HCT116 (cell line): ENCODE data around the gene AVL9. TPM values are rescaled to one million over a fixed set of nuclear protein-coding genes. Genes with fewer than 3 reads are reported as not detected.
A peak's percentile ranks its signal among the peaks of the same experiment; 100 is the strongest.

Experiments used
- ATAC-seq: fragments of 200-7000 bp; cut with Tn5 transposase; 2 replicates; pipeline ENCODE4 v1.9.1; 2020; ENCODE audit warnings: mild to moderate bottlenecking, moderate library complexity
- BruUV-seq: library from RNA; stranded (reverse); fragments of 400-500 nt; replicated peaks from 2 replicates; lab custom pipeline; 2021; lab: Mats Ljungman, UMichigan
- CTCF ChIA-PET: fragments of 300-600 bp; sonication (Branson Sonifier 250); formaldehyde crosslinking; loops from one replicate; lab custom pipeline; 2021; ENCODE audit warnings: antibody characterized with exemption; lab: Charles Lee
- POLR2A ChIA-PET: fragments of 300-600, 350-600 bp; sonication (Branson Sonifier 250); formaldehyde crosslinking; loops from one replicate; lab custom pipeline; 2021; ENCODE audit warnings: antibody characterized with exemption; lab: Charles Lee
- RAD21 ChIA-PET, 2 experiments: fragments of 300-600 bp; sonication (Branson Sonifier 250); formaldehyde crosslinking; loops; one replicate each; lab custom pipeline; 2023; ENCODE audit warnings: low total read pairs in 2 of 2; ENCODE audit not compliant: uncharacterized antibody in 2 of 2, unreplicated experiment in 2 of 2, low non-redundant PET in 1 of 2; lab: Charles Lee
- DNase-seq: peaks from one replicate; pipeline ENCODE4 v3.0.0-alpha.2; 2010; ENCODE audit warnings: low read depth, low spot score
- H2AFZ ChIP-seq: fragments of 200-600 bp; shearing (Covaris generic), sonication (generic); 2 replicates; pipeline ENCODE4 v1.6.1; 2017; ENCODE audit warnings: low read depth, mixed run types, mixed read lengths, antibody characterized with exemption, low read length; ENCODE audit not compliant: poor library complexity, severe bottlenecking
- H3K27ac ChIP-seq: 2 replicates; pipeline ENCODE4 v1.5.1; 2012; ENCODE audit warnings: low read depth, low read length
- H3K27me3 ChIP-seq: fragments of 200-600 bp; sonication (generic); 2 replicates; pipeline ENCODE4 v1.6.1; 2016; ENCODE audit warnings: mixed run types, low read length, mixed read lengths; ENCODE audit not compliant: insufficient read depth
- H3K36me3 ChIP-seq, 2 experiments: fragments of 200-500 bp in 1 of 2; fragments of 200-600 bp in 1 of 2; sonication (Bioruptor generic) in 1 of 2; sonication (generic) in 1 of 2; 2 replicates each; pipeline versions ENCODE4 v1.5.1 to v1.6.1; 2014 to 2016; ENCODE audit warnings: low read length in 2 of 2, inconsistent platforms in 1 of 2, mixed read lengths in 1 of 2, mixed run types in 1 of 2; ENCODE audit not compliant: insufficient read depth in 2 of 2, control insufficient read depth in 1 of 2
- H3K4me1 ChIP-seq, 2 experiments: fragments of 200-600 bp in 1 of 2; sonication (generic) in 1 of 2; 2 replicates each; pipeline versions ENCODE4 v1.5.1 to v1.6.1; 2012 to 2017; ENCODE audit warnings: low read length in 2 of 2, inconsistent platforms in 1 of 2, mild to moderate bottlenecking in 1 of 2, mixed read lengths in 1 of 2, mixed run types in 1 of 2, moderate library complexity in 1 of 2; ENCODE audit not compliant: insufficient read depth in 2 of 2, control insufficient read depth in 1 of 2
- H3K4me2 ChIP-seq: fragments of 200-600 bp; sonication (generic); 2 replicates; pipeline ENCODE4 v1.6.1; 2017; ENCODE audit warnings: mixed run types, low read length, mixed read lengths
- H3K4me3 ChIP-seq, 2 experiments: fragments of 200-600 bp in 1 of 2; sonication (generic) in 1 of 2; replicated peaks in 1 of 2; 2 replicates each; pipeline ENCODE4 v1.5.1; 2011 to 2016; ENCODE audit warnings: low read length in 2 of 2, control low read depth in 1 of 2, low read depth in 1 of 2, mild to moderate bottlenecking in 1 of 2, mixed read lengths in 1 of 2, mixed run types in 1 of 2
- H3K79me2 ChIP-seq: fragments of 200-600 bp; sonication (generic); 2 replicates; pipeline ENCODE4 v1.6.1; 2017; ENCODE audit warnings: mild to moderate bottlenecking, mixed run types, low read length, moderate library complexity, mixed read lengths; ENCODE audit not compliant: insufficient read depth
- H3K9ac ChIP-seq: fragments of 200-600 bp; sonication (generic); 2 replicates; pipeline ENCODE4 v1.6.1; 2016; ENCODE audit warnings: low read length, mixed read lengths
- H3K9me2 ChIP-seq: fragments of 200-600 bp; sonication (generic), shearing (Covaris generic); 2 replicates; pipeline ENCODE4 v1.6.1; 2017; ENCODE audit warnings: mixed run types, mild to moderate bottlenecking, moderate library complexity; ENCODE audit not compliant: insufficient read depth
- H3K9me3 ChIP-seq, 2 experiments: fragments of 200-500 bp in 1 of 2; fragments of 200-600 bp in 1 of 2; sonication (Bioruptor generic) in 1 of 2; sonication (generic) in 1 of 2; 2 replicates each; pipeline ENCODE4 v1.6.1; 2014 to 2017; ENCODE audit warnings: low read length in 2 of 2, mixed read lengths in 2 of 2, inconsistent platforms in 1 of 2, low read depth in 1 of 2, mild to moderate bottlenecking in 1 of 2, mixed run types in 1 of 2, moderate library complexity in 1 of 2; ENCODE audit not compliant: control insufficient read depth in 1 of 2, insufficient read depth in 1 of 2
- H4K20me1 ChIP-seq: fragments of 200-600 bp; sonication (generic), shearing (Covaris generic); 2 replicates; pipeline ENCODE4 v1.6.1; 2017; ENCODE audit warnings: mixed run types, mild to moderate bottlenecking, moderate library complexity; ENCODE audit not compliant: insufficient read depth
- FOSL1 ChIP-seq: IDR thresholded peaks from 2 replicates; pipeline ENCODE4 v1.6.1; 2012; ENCODE audit warnings: low read depth
- JUND ChIP-seq: IDR thresholded peaks from 2 replicates; pipeline ENCODE4 v1.6.1; 2012
- RAD21 ChIP-seq: IDR thresholded peaks from 2 replicates; pipeline ENCODE4 v1.6.1; 2012; ENCODE audit warnings: low read depth, mild to moderate bottlenecking
- intact Hi-C: fragments of 100-400 bp; cut with micrococcal nuclease; formaldehyde crosslinking; loops from 2 replicates; pipeline ENCODE4 v1.10.0; 2022
- total RNA-seq: library from RNA; stranded (reverse); gene quantifications from one replicate; pipeline ENCODE4 v1.2.1, GENCODE V29; 2021; ENCODE audit not compliant: unreplicated experiment
- TF ChIP-seq, protein P1 (sequence below): IDR thresholded peaks from 2 replicates; pipeline ENCODE4 v1.6.1; 2012
- TF ChIP-seq, protein P2 (sequence below): IDR thresholded peaks from 2 replicates; pipeline ENCODE4 v1.6.1; 2012; ENCODE audit warnings: low read depth
- TF ChIP-seq, protein P3 (sequence below): IDR thresholded peaks from 2 replicates; pipeline ENCODE4 v1.6.1; 2011; ENCODE audit warnings: mild to moderate bottlenecking, low read length, moderate library complexity; ENCODE audit not compliant: insufficient replicate concordance; ENCODE audit errors: extremely low read depth

Gene AVL9
- total RNA-seq, 1 experiment from 2014 or later = 89.0 TPM

DNA sequence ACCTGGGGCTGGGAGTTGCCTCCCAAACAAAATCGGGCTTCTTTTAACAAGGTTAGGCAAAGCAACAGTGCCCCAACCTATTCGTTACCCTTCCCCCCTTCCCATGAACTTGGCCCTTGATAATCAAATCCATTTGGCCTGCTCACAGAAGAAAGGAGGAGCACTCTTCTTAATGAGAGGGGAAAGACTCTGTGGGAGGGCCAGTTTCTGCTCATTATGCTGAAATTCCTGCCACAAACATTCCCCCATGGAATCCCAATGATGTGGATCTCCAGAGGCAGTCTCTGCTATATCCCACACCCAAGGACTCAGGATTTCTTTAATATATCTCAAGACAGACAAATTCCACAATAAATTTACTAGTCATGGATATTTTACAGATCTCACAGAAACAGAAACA, 48.1 kb upstream of the AVL9 start:
- no peaks in the 10 kb centered on the region for H3K9me2 ChIP-seq
- H3K4me3 ChIP-seq = no peak overlapping the region
- no peak for DNase-seq
- no peaks in the 10 kb centered on the region for H3K27me3 ChIP-seq
- H3K4me2 ChIP-seq = no peak overlapping the region
- no TSS peak for BruUV-seq
- H3K27ac ChIP-seq = no peak overlapping the region
- ChIA-PET CTCF (no interaction called here), RAD21 (no interaction called here), POLR2A (no interaction called here)
- H3K36me3 ChIP-seq = no peaks in the 10 kb centered on the region
- no peak overlapping the region for H2AFZ ChIP-seq
- H3K79me2 ChIP-seq = no peaks in the 10 kb centered on the region
- no peaks in the 10 kb centered on the region for H3K4me1 ChIP-seq
- no peaks in the 10 kb centered on the region for H3K9me3 ChIP-seq
- intact Hi-C loops = no loop called here
- TF ChIP-seq RAD21 = no peak
- TF ChIP-seq, protein P1, sequence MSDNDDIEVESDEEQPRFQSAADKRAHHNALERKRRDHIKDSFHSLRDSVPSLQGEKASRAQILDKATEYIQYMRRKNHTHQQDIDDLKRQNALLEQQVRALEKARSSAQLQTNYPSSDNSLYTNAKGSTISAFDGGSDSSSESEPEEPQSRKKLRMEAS = no peak
- TF ChIP-seq JUND = no peak
- TF ChIP-seq, protein P2, sequence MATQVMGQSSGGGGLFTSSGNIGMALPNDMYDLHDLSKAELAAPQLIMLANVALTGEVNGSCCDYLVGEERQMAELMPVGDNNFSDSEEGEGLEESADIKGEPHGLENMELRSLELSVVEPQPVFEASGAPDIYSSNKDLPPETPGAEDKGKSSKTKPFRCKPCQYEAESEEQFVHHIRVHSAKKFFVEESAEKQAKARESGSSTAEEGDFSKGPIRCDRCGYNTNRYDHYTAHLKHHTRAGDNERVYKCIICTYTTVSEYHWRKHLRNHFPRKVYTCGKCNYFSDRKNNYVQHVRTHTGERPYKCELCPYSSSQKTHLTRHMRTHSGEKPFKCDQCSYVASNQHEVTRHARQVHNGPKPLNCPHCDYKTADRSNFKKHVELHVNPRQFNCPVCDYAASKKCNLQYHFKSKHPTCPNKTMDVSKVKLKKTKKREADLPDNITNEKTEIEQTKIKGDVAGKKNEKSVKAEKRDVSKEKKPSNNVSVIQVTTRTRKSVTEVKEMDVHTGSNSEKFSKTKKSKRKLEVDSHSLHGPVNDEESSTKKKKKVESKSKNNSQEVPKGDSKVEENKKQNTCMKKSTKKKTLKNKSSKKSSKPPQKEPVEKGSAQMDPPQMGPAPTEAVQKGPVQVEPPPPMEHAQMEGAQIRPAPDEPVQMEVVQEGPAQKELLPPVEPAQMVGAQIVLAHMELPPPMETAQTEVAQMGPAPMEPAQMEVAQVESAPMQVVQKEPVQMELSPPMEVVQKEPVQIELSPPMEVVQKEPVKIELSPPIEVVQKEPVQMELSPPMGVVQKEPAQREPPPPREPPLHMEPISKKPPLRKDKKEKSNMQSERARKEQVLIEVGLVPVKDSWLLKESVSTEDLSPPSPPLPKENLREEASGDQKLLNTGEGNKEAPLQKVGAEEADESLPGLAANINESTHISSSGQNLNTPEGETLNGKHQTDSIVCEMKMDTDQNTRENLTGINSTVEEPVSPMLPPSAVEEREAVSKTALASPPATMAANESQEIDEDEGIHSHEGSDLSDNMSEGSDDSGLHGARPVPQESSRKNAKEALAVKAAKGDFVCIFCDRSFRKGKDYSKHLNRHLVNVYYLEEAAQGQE = no peak
- H3K9ac ChIP-seq = no peak overlapping the region
- H4K20me1 ChIP-seq = no peaks in the 10 kb centered on the region
- no peak for ATAC-seq

DNA sequence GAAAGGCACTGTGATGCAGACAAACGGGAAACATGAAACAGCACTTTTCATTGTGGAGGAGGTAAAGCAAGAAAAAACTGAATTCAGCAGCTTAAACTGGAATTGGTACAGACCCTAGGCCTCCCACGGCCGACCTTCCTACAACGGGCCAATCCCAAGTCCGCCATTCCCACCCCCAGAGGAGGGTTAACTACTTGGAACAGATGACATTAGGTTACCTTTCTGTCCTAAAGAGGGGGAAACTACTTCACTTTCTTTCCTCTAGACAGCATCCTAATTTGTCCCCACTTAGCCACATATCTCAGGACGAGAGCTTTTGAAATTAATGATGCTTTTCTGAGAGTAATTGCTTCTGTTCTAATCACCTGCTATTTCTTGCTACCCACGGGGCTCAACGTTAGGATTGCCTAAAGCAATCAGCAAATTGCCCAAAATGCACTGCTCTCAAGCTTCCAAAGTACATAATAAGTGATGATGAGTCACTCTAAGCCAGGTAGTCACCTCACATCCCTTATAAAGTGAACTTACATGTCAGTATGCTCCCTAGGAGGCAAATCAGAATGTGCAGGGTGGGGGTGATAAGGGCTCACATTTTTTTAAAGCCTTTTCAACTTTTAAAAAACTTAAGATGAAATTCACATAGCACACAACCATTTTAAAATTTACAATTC, 41.8 kb upstream of the AVL9 start:
- CTCF ChIA-PET = no interaction called here
- Histone ChIP-seq H3K27me3 (no peaks in the 10 kb centered on the region), H3K9ac (no peak overlapping the region), H2AFZ (no peak overlapping the region), H3K4me1 (peaks cover 0 to 10% of the 10 kb centered on the region in 2 experiments; a peak in 2 of 4 replicates), H3K36me3 (no peaks in the 10 kb centered on the region), H3K4me3 (no peak overlapping the region), H3K27ac (no peak overlapping the region), H3K4me2 (peak overlapping the region; percentile 49), H3K79me2 (no peaks in the 10 kb centered on the region), H3K9me3 (no peaks in the 10 kb centered on the region), H4K20me1 (no peaks in the 10 kb centered on the region), H3K9me2 (no peaks in the 10 kb centered on the region)
- no TSS peak for BruUV-seq
- RAD21 ChIA-PET = no interaction called here
- DNase-seq (no peak), ATAC-seq (peak; percentile 58; the same call in 1 of the 2 replicates)
- peak; percentile 22; the same call in 1 of the 2 replicates for TF ChIP-seq FOSL1
- TF ChIP-seq, protein P3, sequence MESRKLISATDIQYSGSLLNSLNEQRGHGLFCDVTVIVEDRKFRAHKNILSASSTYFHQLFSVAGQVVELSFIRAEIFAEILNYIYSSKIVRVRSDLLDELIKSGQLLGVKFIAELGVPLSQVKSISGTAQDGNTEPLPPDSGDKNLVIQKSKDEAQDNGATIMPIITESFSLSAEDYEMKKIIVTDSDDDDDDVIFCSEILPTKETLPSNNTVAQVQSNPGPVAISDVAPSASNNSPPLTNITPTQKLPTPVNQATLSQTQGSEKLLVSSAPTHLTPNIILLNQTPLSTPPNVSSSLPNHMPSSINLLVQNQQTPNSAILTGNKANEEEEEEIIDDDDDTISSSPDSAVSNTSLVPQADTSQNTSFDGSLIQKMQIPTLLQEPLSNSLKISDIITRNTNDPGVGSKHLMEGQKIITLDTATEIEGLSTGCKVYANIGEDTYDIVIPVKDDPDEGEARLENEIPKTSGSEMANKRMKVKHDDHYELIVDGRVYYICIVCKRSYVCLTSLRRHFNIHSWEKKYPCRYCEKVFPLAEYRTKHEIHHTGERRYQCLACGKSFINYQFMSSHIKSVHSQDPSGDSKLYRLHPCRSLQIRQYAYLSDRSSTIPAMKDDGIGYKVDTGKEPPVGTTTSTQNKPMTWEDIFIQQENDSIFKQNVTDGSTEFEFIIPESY = no peak
- POLR2A ChIA-PET = no interaction called here
- intact Hi-C loops = no loop called here
